PC-9 (cell line): ENCODE measurements around the gene ITCH. TPM values are rescaled to one million over a fixed set of nuclear protein-coding genes. Genes with fewer than 3 reads are reported as not detected.

Source experiments
- BruUV-seq: library from RNA; stranded (reverse); fragments of 400-500 nt; replicated peaks from 2 replicates; lab custom pipeline; 2021; lab: Mats Ljungman, UMichigan
- CTCF ChIA-PET: fragments of 300-600 bp; sonication (Branson Sonifier 250); formaldehyde crosslinking; loops from one replicate; lab custom pipeline; 2022; ENCODE audit warnings: antibody characterized with exemption; lab: Charles Lee
- POLR2A ChIA-PET: fragments of 300-600 bp; sonication (Branson Sonifier 250); formaldehyde crosslinking; loops from one replicate; lab custom pipeline; 2022; ENCODE audit warnings: antibody characterized with exemption; ENCODE audit not compliant: unreplicated experiment; lab: Charles Lee
- DNase-seq, 2 experiments: peaks; one replicate each; pipeline versions ENCODE4 v3.0.0 to v3.0.0-alpha.2; 2015 to 2022; ENCODE audit warnings: mixed read lengths in 1 of 2
- H2AFZ ChIP-seq: fragments of 200-600 bp; sonication (generic); 2 replicates; pipeline ENCODE4 v1.8.1; 2017; ENCODE audit warnings: antibody characterized with exemption
- H3F3A ChIP-seq: fragments of 200-600 bp; sonication (generic); 2 replicates; pipeline ENCODE4 v1.8.1; 2017; ENCODE audit warnings: antibody characterized with exemption, mild to moderate bottlenecking, low read depth; ENCODE audit not compliant: insufficient read depth
- H3K27ac ChIP-seq: fragments of 200-600 bp; sonication (generic); 2 replicates; pipeline ENCODE4 v1.6.1; 2016; ENCODE audit warnings: mixed run types
- H3K27me3 ChIP-seq: fragments of 200-600 bp; sonication (generic); 2 replicates; pipeline ENCODE4 v1.6.1; 2016; ENCODE audit warnings: low read depth, mixed run types; ENCODE audit not compliant: insufficient read depth
- H3K36me3 ChIP-seq: fragments of 200-600 bp; sonication (generic); 2 replicates; pipeline ENCODE4 v1.6.1; 2016; ENCODE audit warnings: low read depth, mixed run types
- H3K4me1 ChIP-seq: fragments of 200-600 bp; sonication (generic); replicated peaks from 2 replicates; pipeline ENCODE4 v1.6.1; 2016; ENCODE audit warnings: mixed run types; ENCODE audit not compliant: insufficient read depth
- H3K4me2 ChIP-seq: fragments of 200-600 bp; sonication (generic); 2 replicates; pipeline ENCODE4 v1.6.1; 2017; ENCODE audit warnings: mixed run types
- H3K4me3 ChIP-seq: fragments of 200-600 bp; sonication (generic); 2 replicates; pipeline ENCODE4 v1.6.1; 2016; ENCODE audit warnings: mixed run types
- H3K79me2 ChIP-seq: fragments of 200-600 bp; sonication (generic); 2 replicates; pipeline ENCODE4 v1.6.1; 2017; ENCODE audit warnings: low read depth, mixed run types
- H3K9me2 ChIP-seq: fragments of 200-600 bp; sonication (generic); 2 replicates; pipeline ENCODE4 v1.8.1; 2017; ENCODE audit warnings: mild to moderate bottlenecking; ENCODE audit not compliant: insufficient read depth
- H3K9me3 ChIP-seq: fragments of 200-600 bp; sonication (generic); 2 replicates; pipeline ENCODE4 v1.8.1; 2016; ENCODE audit warnings: low read depth; ENCODE audit not compliant: insufficient read depth
- H4K20me1 ChIP-seq: fragments of 200-600 bp; sonication (generic); 2 replicates; pipeline ENCODE4 v1.8.1; 2017; ENCODE audit not compliant: insufficient read depth
- EZH2 ChIP-seq: fragments of 200-600 bp; sonication (generic); IDR thresholded peaks from 2 replicates; pipeline ENCODE4 v1.8.0; 2017; ENCODE audit warnings: antibody characterized with exemption, low read depth
- intact Hi-C: fragments of 100-400 bp; cut with micrococcal nuclease; formaldehyde crosslinking; loops from one replicate; pipeline ENCODE4 v1.10.0; 2022; ENCODE audit not compliant: unreplicated experiment
- total RNA-seq: library from RNA; stranded (reverse); gene quantifications from 2 replicates; pipeline ENCODE4 v1.2.3, GENCODE V29; 2021
- TF ChIP-seq, protein P1 (sequence below): fragments of 200-600 bp; sonication (generic); conservative IDR thresholded peaks from 2 replicates; pipeline ENCODE4 v1.6.1; 2017; ENCODE audit warnings: mixed run types, antibody characterized with exemption, mild to moderate bottlenecking, moderate library complexity

The ITCH gene
- total RNA-seq, 1 experiment from 2014 or later, result 144 TPM

DNA sequence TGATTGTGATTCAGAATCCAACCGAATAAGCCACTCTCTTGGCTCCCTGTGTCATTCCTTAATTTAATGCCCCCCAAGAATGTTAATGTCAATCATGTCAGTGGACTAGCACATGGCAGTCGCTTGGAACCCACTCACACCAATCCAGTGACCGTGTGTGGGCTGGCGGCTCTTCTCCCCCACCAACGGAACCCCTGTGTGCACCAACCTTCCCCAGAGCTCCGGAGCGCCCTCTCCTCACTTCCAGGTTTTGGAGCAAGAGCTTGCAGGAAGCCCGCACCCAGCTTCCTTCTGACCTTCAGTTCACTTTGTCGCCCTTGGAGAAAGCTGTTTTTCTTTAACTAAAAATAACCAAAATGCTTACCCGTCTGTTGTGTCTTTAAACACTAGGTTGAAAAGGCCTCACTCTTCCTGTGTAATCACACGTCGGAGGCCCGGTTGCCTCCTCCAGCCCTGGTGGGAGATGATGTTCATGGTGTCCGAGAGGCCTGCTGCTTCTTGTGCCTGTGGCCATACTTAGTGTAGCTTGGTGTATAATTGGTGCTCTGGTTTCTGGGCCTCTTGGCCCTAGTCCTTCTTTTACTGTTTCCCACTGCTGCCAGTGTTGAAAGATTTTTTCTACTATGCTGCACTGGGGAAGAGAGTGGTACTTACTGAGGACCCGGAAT lies 177.7 kb downstream of the ITCH start:
- no TSS peak for BruUV-seq
- TF ChIP-seq, protein P1, sequence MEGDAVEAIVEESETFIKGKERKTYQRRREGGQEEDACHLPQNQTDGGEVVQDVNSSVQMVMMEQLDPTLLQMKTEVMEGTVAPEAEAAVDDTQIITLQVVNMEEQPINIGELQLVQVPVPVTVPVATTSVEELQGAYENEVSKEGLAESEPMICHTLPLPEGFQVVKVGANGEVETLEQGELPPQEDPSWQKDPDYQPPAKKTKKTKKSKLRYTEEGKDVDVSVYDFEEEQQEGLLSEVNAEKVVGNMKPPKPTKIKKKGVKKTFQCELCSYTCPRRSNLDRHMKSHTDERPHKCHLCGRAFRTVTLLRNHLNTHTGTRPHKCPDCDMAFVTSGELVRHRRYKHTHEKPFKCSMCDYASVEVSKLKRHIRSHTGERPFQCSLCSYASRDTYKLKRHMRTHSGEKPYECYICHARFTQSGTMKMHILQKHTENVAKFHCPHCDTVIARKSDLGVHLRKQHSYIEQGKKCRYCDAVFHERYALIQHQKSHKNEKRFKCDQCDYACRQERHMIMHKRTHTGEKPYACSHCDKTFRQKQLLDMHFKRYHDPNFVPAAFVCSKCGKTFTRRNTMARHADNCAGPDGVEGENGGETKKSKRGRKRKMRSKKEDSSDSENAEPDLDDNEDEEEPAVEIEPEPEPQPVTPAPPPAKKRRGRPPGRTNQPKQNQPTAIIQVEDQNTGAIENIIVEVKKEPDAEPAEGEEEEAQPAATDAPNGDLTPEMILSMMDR, result no peak
- TF ChIP-seq EZH2, result no peak
- H3K4me2 ChIP-seq, result no peak overlapping the region
- no peaks in the 10 kb centered on the region for H4K20me1 ChIP-seq
- no peak overlapping the region for H3K27ac ChIP-seq
- intact Hi-C loops, result no loop called here
- ChIA-PET POLR2A (no interaction called here), CTCF (no interaction called here)
- peaks cover 4% of the 10 kb centered on the region; the same call in 1 of the 2 replicates for H3F3A ChIP-seq
- H3K4me3 ChIP-seq, result no peak overlapping the region
- no peaks in the 10 kb centered on the region for H3K9me3 ChIP-seq
- H3K4me1 ChIP-seq, result no peaks in the 10 kb centered on the region
- H3K79me2 ChIP-seq, result no peaks in the 10 kb centered on the region
- no peak for DNase-seq
- H2AFZ ChIP-seq, result no peak overlapping the region
- H3K9me2 ChIP-seq, result no peaks in the 10 kb centered on the region
- H3K36me3 ChIP-seq, result peaks cover 9% of the 10 kb centered on the region; the same call in 1 of the 2 replicates
- H3K27me3 ChIP-seq, result no peaks in the 10 kb centered on the region

- ChIA-PET POLR2A (no interaction called here), CTCF (no interaction called here)
- Histone ChIP-seq H4K20me1 (no peaks in the 10 kb centered on the region), H3K4me1 (no peaks in the 10 kb centered on the region), H3K4me3 (no peak overlapping the region), H2AFZ (no peak overlapping the region), H3K9me2 (no peaks in the 10 kb centered on the region), H3K27ac (no peak overlapping the region), H3F3A (peaks cover 4% of the 10 kb centered on the region; the same call in 1 of the 2 replicates), H3K27me3 (no peaks in the 10 kb centered on the region), H3K79me2 (no peaks in the 10 kb centered on the region), H3K9me3 (no peaks in the 10 kb centered on the region), H3K4me2 (no peak overlapping the region), H3K36me3 (peaks cover 4% of the 10 kb centered on the region; the same call in 1 of the 2 replicates)
- BruUV-seq, result no TSS peak
- TF ChIP-seq, protein P1, result no peak
- no peak for TF ChIP-seq EZH2
- no peak for DNase-seq
- intact Hi-C loops, result no loop called here
These were observed 178.3 kb downstream of the ITCH start for GRCh38 chr20:34541264-34541901.

DNA sequence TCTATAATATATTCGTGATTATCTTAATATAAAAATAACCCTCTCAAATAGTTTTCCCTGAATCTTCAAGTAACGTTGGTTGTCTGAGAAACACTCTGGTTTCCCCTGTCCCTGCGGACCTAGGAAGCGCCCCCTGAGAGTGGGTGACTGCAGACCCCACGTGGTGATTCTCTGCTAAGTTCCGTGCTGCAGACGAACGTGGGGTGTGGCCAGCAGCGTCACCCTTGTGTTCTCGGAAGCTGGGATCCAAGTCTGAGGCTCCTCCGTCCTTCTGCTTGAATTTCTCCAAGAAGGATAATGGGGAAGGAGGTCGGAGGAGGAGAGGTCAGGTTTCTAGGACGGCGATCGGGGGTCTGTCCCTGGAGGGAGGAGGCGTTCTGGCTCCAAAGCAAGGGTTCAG lies 178.8 kb downstream of the ITCH start:
- Histone ChIP-seq H4K20me1 (no peaks in the 10 kb centered on the region), H3K4me1 (no peaks in the 10 kb centered on the region), H3K27me3 (no peaks in the 10 kb centered on the region), H3K9me2 (no peaks in the 10 kb centered on the region), H3K36me3 (peaks cover 4% of the 10 kb centered on the region; the same call in 1 of the 2 replicates), H3K4me2 (no peak overlapping the region), H3K79me2 (no peaks in the 10 kb centered on the region), H3K27ac (no peak overlapping the region), H3F3A (peaks cover 4% of the 10 kb centered on the region; the same call in 1 of the 2 replicates), H3K4me3 (no peak overlapping the region), H2AFZ (no peak overlapping the region), H3K9me3 (no peaks in the 10 kb centered on the region)
- POLR2A ChIA-PET, result no interaction called here
- no peak for DNase-seq
- CTCF ChIA-PET, result no interaction called here
- no TSS peak for BruUV-seq
- TF ChIP-seq EZH2, result no peak
- TF ChIP-seq, protein P1, result no peak
- intact Hi-C loops, result no loop called here
